K562 (cell line): ENCODE data around the gene MTFMT. TPM values are rescaled to one million over a fixed set of nuclear protein-coding genes. Genes with fewer than 3 reads are reported as not detected.

Experiments used
- ARID1B ChIP-seq: fragments of 450-650 bp; IDR thresholded peaks from 2 replicates; pipeline ENCODE4 v1.6.1; 2016; ENCODE audit warnings: antibody characterized with exemption, mild to moderate bottlenecking, inconsistent platforms
- CHD2 ChIP-seq: IDR thresholded peaks from 2 replicates; pipeline ENCODE4 v1.6.1; 2011; ENCODE audit warnings: low read depth, low read length
- E2F6 ChIP-seq, 2 experiments: IDR thresholded peaks; 2 replicates each; pipeline ENCODE4 v1.6.1; 2011; ENCODE audit warnings: borderline replicate concordance in 1 of 2, control low read depth in 1 of 2, low read depth in 1 of 2, low read length in 1 of 2, mild to moderate bottlenecking in 1 of 2, mixed read lengths in 1 of 2, moderate library complexity in 1 of 2; ENCODE audit not compliant: insufficient read depth in 1 of 2, insufficient read length in 1 of 2, poor library complexity in 1 of 2, severe bottlenecking in 1 of 2; ENCODE audit errors: extremely low read depth in 1 of 2
- NR2C2 ChIP-seq, 2 experiments: fragments of 200-800 bp in 1 of 2; sonication (Bioruptor generic) in 1 of 2; sonication (generic) in 1 of 2; formaldehyde crosslinking in 1 of 2; IDR thresholded peaks; 2 replicates each; pipeline versions ENCODE4 v1.6.1 to v1.8.0; 2016 to 2022; ENCODE audit warnings: mild to moderate bottlenecking in 1 of 2, missing compliant biosample characterization in 1 of 2, missing genetic modification characterization in 1 of 2, missing genetic modification reagents in 1 of 2
- RAD21 ChIP-seq, 2 experiments: fragments of 250-450 bp in 1 of 2; fragments of 450-650 bp in 1 of 2; sonication (Bioruptor Pico) in 1 of 2; formaldehyde crosslinking in 1 of 2; IDR thresholded peaks in 1 of 2; conservative IDR thresholded peaks in 1 of 2; 2 replicates each; pipeline versions ENCODE4 v1.4.0 to v1.8.0; 2020 to 2022; ENCODE audit warnings: mild to moderate bottlenecking in 2 of 2, moderate library complexity in 1 of 2
- SAP30 ChIP-seq: fragments of 200-600 bp; sonication (generic); IDR thresholded peaks from 2 replicates; pipeline ENCODE4 v1.6.1; 2012; ENCODE audit warnings: borderline replicate concordance, low read depth, mild to moderate bottlenecking, moderate library complexity, low read length, control low read depth, inconsistent platforms; ENCODE audit not compliant: insufficient read depth, poor library complexity, severe bottlenecking
- ZNF318 ChIP-seq, 2 experiments: fragments of 450-650 bp; IDR thresholded peaks; 2 replicates each; pipeline ENCODE4 v1.6.1; 2016; ENCODE audit warnings: mild to moderate bottlenecking in 2 of 2, borderline replicate concordance in 1 of 2, low read depth in 1 of 2, moderate library complexity in 1 of 2
- ZNF398 ChIP-seq: fragments of 250-450 bp; sonication (Bioruptor Pico); IDR thresholded peaks from 2 replicates; pipeline ENCODE4 v1.8.0; 2021; ENCODE audit warnings: moderate library complexity, mild to moderate bottlenecking, inconsistent platforms
- polyA plus RNA-seq, 8 experiments: library from polyadenylated mRNA; depleted of rRNA in 4 of 8; stranded (reverse) in 5 of 8; unstranded in 3 of 8; fragments of >200 nt; fragmentation: Nextera tagmentation in 2 of 8; fragmentation: Illumina TruSeq in 1 of 8; extraction: Ambion mirVana in 2 of 8; extraction: Trizol in 1 of 8; gene quantifications; 2 replicates each; pipeline versions ENCODE4 v1.2.1 to v1.2.3, GENCODE V29; 2011 to 2014; ENCODE audit warnings: inconsistent platforms in 1 of 8, missing spikeins in 1 of 8
- total RNA-seq, 7 experiments: library from RNA; depleted of rRNA in 6 of 7; stranded (reverse); fragments of >200 nt in 6 of 7; fragmentation: Illumina TruSeq in 2 of 7; extraction: Trizol in 2 of 7; gene quantifications; 2 replicates each; pipeline versions ENCODE4 v1.2.1 to v1.2.3, GENCODE V29; 2011 to 2021; ENCODE audit warnings: low replicate concordance in 1 of 7
- TF ChIP-seq, protein P1 (sequence below), 2 experiments: fragments of 450-650 bp; conservative IDR thresholded peaks; 2 replicates each; pipeline ENCODE4 v1.6.1; 2017; ENCODE audit warnings: mild to moderate bottlenecking in 2 of 2, moderate library complexity in 2 of 2

MTFMT gene
- total and polyA plus RNA-seq, 9 of the 15 experiments (the other 6 are each of a cell fraction or from before 2014, with no cell fraction given): 1.4 to 31.1 (median 16.2) TPM

DNA sequence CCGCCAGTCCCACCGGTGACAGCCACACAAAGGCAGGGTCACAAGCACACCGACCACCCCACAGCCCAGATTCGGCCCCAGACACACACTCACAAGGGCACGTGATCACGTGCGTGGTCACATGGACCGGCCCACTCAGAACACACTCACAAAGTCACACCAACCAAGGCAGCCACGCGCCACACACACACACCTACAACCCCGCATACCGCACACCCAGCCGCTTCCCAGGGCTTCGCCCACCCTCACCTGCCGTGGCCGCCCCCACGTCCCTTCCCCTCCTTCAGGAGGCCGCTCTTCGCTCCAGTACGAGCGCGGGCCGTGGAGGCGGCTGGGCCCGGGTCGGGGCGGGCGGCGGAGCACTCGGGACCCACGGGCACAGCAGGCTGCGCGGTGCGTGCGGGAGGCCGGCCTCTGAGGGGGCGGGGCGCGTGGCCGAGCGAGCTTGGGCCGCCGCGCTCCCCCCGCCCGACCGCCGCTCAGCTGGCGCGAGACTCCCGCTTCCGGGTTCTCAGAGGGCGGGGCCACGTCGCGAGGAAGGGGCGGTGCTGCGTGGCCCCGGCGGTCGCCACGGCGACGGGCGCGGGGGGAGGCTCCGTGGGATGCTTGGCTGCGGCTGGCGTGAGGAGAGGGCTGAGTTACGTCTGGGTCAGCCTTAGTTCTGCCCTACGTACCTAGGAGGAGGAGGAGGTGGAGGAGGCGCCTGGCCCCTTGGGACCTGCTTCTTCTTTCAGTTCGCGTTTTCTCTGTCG, 39.8 kb downstream of the MTFMT start, which contains the start of gene SPG21 (continued):
- TF ChIP-seq, protein P1, sequence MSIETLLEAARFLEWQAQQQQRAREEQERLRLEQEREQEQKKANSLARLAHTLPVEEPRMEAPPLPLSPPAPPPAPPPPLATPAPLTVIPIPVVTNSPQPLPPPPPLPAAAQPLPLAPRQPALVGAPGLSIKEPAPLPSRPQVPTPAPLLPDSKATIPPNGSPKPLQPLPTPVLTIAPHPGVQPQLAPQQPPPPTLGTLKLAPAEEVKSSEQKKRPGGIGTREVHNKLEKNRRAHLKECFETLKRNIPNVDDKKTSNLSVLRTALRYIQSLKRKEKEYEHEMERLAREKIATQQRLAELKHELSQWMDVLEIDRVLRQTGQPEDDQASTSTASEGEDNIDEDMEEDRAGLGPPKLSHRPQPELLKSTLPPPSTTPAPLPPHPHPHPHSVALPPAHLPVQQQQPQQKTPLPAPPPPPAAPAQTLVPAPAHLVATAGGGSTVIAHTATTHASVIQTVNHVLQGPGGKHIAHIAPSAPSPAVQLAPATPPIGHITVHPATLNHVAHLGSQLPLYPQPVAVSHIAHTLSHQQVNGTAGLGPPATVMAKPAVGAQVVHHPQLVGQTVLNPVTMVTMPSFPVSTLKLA (conservative IDR thresholded peaks at IDR 0.05): peak; percentile 90 to 94
- 0 out of 4 replicates have a peak, but pooled peaks of 1 of the 2 experiments have one; percentile 24 for TF ChIP-seq ZNF318 (IDR thresholded peaks at IDR 0.05; ENCODE audit: borderline replicate concordance in 1 of 2, low read depth in 1 of 2)
- no peak for TF ChIP-seq NR2C2 (CRISPR knock-in tag; IDR thresholded peaks at IDR 0.05)
- peak; percentile 81 for TF ChIP-seq NR2C2 (tag; IDR thresholded peaks at IDR 0.05)
- no peak for TF ChIP-seq RAD21 (CRISPR knock-in tag; conservative IDR thresholded peaks at IDR 0.05 in 1 of 2, IDR thresholded peaks at IDR 0.05 in 1 of 2)
- TF ChIP-seq SAP30: peak; percentile 91
- no peak for TF ChIP-seq ZNF398 (CRISPR knock-in tag)
- TF ChIP-seq E2F6 (IDR thresholded peaks at IDR 0.05; ENCODE audit: borderline replicate concordance in 1 of 2, extremely low read depth in 1 of 2, insufficient read depth in 1 of 2, insufficient read length in 1 of 2, low read depth in 1 of 2, low read length in 1 of 2, poor library complexity in 1 of 2, severe bottlenecking in 1 of 2): peak; percentile 15 to 63
- peak; percentile 86 for TF ChIP-seq CHD2
- TF ChIP-seq ARID1B: peak; percentile 41
